Measurements from ENCODE around the gene ATG16L2. TPM values are rescaled to one million over a fixed set of nuclear protein-coding genes. Genes with fewer than 3 reads are reported as not detected.
"Not testable (repeated sequence)": the region's sequence is repeated elsewhere in the genome, so short reads cannot be mapped to it uniquely, and the experiment has no call there.

The ATG16L2 gene
- polyA plus RNA-seq, 1 donor from 2014 or later, result 32.1 TPM

- H3K27me3 Mint-ChIP-seq, result no peaks in the 10 kb centered on the region
- H3K27ac Mint-ChIP-seq, result no peak overlapping the region
- peaks cover 1% of the 10 kb centered on the region for H3K36me3 Mint-ChIP-seq
- no peaks in the 10 kb centered on the region for H3K9me3 Mint-ChIP-seq
- peaks cover 11 to 17% (median 16%) of the 10 kb centered on the region in 3 donors for H3K4me1 Mint-ChIP-seq
- peak overlapping the region in 1 of 4 donors; percentile 79 for H3K4me3 Mint-ChIP-seq
Measured at GRCh38 chr11:72807021-72807693, 7.1 kb upstream of the ATG16L2 start.

- Mint-ChIP-seq H3K4me3 (peak overlapping the region in 2 of 4 donors; percentile 57 to 79), H3K4me1 (peaks cover 13 to 21% (median 20%) of the 10 kb centered on the region in 3 donors), H3K36me3 (peaks cover 1% of the 10 kb centered on the region), H3K27ac (peak overlapping the region in 1 of 3 donors; percentile 90), H3K27me3 (no peaks in the 10 kb centered on the region), H3K9me3 (no peaks in the 10 kb centered on the region)
Measured at GRCh38 chr11:72807792-72808191, 6.4 kb upstream of the ATG16L2 start.

GRCh38 chr11:72808331-72808798, 5.8 kb upstream of the ATG16L2 start:
- H3K9me3 Mint-ChIP-seq, result no peaks in the 10 kb centered on the region
- peaks cover 1% of the 10 kb centered on the region for H3K36me3 Mint-ChIP-seq
- peak overlapping the region in 1 of 3 donors; percentile 90 for H3K27ac Mint-ChIP-seq
- no peaks in the 10 kb centered on the region for H3K27me3 Mint-ChIP-seq
- peak overlapping the region in 1 of 4 donors; percentile 79 for H3K4me3 Mint-ChIP-seq
- peaks cover 19 to 27% (median 26%) of the 10 kb centered on the region in 3 donors for H3K4me1 Mint-ChIP-seq

- H3K4me1 Mint-ChIP-seq, result peaks cover 30 to 32% (median 31%) of the 10 kb centered on the region in 3 donors
- not testable (repeated sequence) for H3K27ac Mint-ChIP-seq
Measured at GRCh38 chr11:72811686-72812085, 2.5 kb upstream of the ATG16L2 start.

GRCh38 chr11:72812604-72812966, 1.6 kb upstream of the ATG16L2 start:
- H3K27ac Mint-ChIP-seq, result peak overlapping the region; percentile 94 to 100 (median 99)

More at GRCh38 chr11:72811686-72812085, 2.5 kb upstream of the ATG16L2 start:
- H3K27me3 Mint-ChIP-seq, H3K36me3 Mint-ChIP-seq, H3K9me3 Mint-ChIP-seq: not testable (repeated sequence)
- peak overlapping the region in 2 of 4 donors; percentile 52 to 68 for H3K4me3 Mint-ChIP-seq

GRCh38 chr11:72812967-72813739, 1.1 kb upstream of the ATG16L2 start:
- H3K36me3 Mint-ChIP-seq, result peaks cover 1% of the 10 kb centered on the region
- peaks cover 26 to 35% (median 27%) of the 10 kb centered on the region in 3 donors for H3K4me1 Mint-ChIP-seq
- H3K9me3 Mint-ChIP-seq, result no peaks in the 10 kb centered on the region
- no peaks in the 10 kb centered on the region for H3K27me3 Mint-ChIP-seq
- H3K27ac Mint-ChIP-seq, result peak overlapping the region; percentile 94 to 100 (median 99)
- peak overlapping the region; percentile 90 to 100 (median 98) for H3K4me3 Mint-ChIP-seq

More at GRCh38 chr11:72812604-72812966, 1.6 kb upstream of the ATG16L2 start:
- no peaks in the 10 kb centered on the region for H3K9me3 Mint-ChIP-seq
- peaks cover 1% of the 10 kb centered on the region for H3K36me3 Mint-ChIP-seq
- peaks cover 29 to 35% (median 30%) of the 10 kb centered on the region in 3 donors for H3K4me1 Mint-ChIP-seq
- H3K4me3 Mint-ChIP-seq, result peak overlapping the region; percentile 90 to 100 (median 98)
- no peaks in the 10 kb centered on the region for H3K27me3 Mint-ChIP-seq

- Mint-ChIP-seq H3K4me1 (peaks cover 26 to 33% (median 28%) of the 10 kb centered on the region in 3 donors), H3K9me3 (no peaks in the 10 kb centered on the region), H3K36me3 (peaks cover 3% of the 10 kb centered on the region), H3K4me3 (peak overlapping the region; percentile 90 to 100 (median 98)), H3K27me3 (no peaks in the 10 kb centered on the region), H3K27ac (peak overlapping the region; percentile 94 to 100 (median 99))
Measured at GRCh38 chr11:72813740-72814285, 398 bp upstream of the ATG16L2 start.

- Mint-ChIP-seq H3K4me1 (peaks cover 28 to 33% (median 29%) of the 10 kb centered on the region in 3 donors), H3K36me3 (peaks cover 1% of the 10 kb centered on the region), H3K9me3 (no peaks in the 10 kb centered on the region), H3K4me3 (peak overlapping the region; percentile 99 to 100 (median 99)), H3K27ac (peak overlapping the region; percentile 94 to 100 (median 98)), H3K27me3 (no peaks in the 10 kb centered on the region)
Measured at GRCh38 chr11:72815110-72815618, 953 bp downstream of the ATG16L2 start.

GRCh38 chr11:72816404-72816990, 2.3 kb downstream of the ATG16L2 start:
- H3K27ac Mint-ChIP-seq, result peak overlapping the region; percentile 94 to 100 (median 98)
- peak overlapping the region; percentile 99 to 100 (median 99) for H3K4me3 Mint-ChIP-seq
- H3K27me3 Mint-ChIP-seq, result no peaks in the 10 kb centered on the region
- H3K36me3 Mint-ChIP-seq, result peaks cover 1% of the 10 kb centered on the region
- no peaks in the 10 kb centered on the region for H3K9me3 Mint-ChIP-seq
- H3K4me1 Mint-ChIP-seq, result peaks cover 27 to 34% (median 34%) of the 10 kb centered on the region in 3 donors

GRCh38 chr11:72817966-72818365, 3.8 kb downstream of the ATG16L2 start:
- Mint-ChIP-seq H3K4me3 (peak overlapping the region; percentile 44 to 85 (median 66)), H3K36me3 (peaks cover 1% of the 10 kb centered on the region), H3K9me3 (no peaks in the 10 kb centered on the region), H3K27me3 (no peaks in the 10 kb centered on the region), H3K4me1 (peaks cover 26 to 31% (median 28%) of the 10 kb centered on the region in 3 donors), H3K27ac (peak overlapping the region in 2 of 3 donors; percentile 88 to 90)

GRCh38 chr11:72818971-72819370, 4.8 kb downstream of the ATG16L2 start:
- Mint-ChIP-seq H3K27me3 (no peaks in the 10 kb centered on the region), H3K4me3 (peak overlapping the region in 1 of 4 donors; percentile 85), H3K27ac (peak overlapping the region; percentile 33 to 88 (median 63)), H3K4me1 (peaks cover 21 to 28% (median 22%) of the 10 kb centered on the region in 3 donors), H3K9me3 (no peaks in the 10 kb centered on the region), H3K36me3 (peaks cover 1% of the 10 kb centered on the region)

GRCh38 chr11:72820439-72821139, 6.4 kb downstream of the ATG16L2 start:
- peaks cover 3% of the 10 kb centered on the region for H3K36me3 Mint-ChIP-seq
- H3K27ac Mint-ChIP-seq, result peak overlapping the region; percentile 41 to 82 (median 46)
- no peaks in the 10 kb centered on the region for H3K27me3 Mint-ChIP-seq

GRCh38 chr11:72821221-72821919, 7.2 kb downstream of the ATG16L2 start:
- Mint-ChIP-seq H3K27me3 (no peaks in the 10 kb centered on the region), H3K9me3 (no peaks in the 10 kb centered on the region), H3K4me3 (peak overlapping the region in 3 of 4 donors; percentile 38 to 82 (median 65)), H3K36me3 (peaks cover 3% of the 10 kb centered on the region), H3K27ac (peak overlapping the region; percentile 13 to 82 (median 46)), H3K4me1 (peaks cover 23 to 25% (median 23%) of the 10 kb centered on the region in 3 donors)

More at GRCh38 chr11:72820439-72821139, 6.4 kb downstream of the ATG16L2 start:
- peaks cover 23 to 27% (median 26%) of the 10 kb centered on the region in 3 donors for H3K4me1 Mint-ChIP-seq
- H3K4me3 Mint-ChIP-seq, result peak overlapping the region; percentile 16 to 80 (median 54)
- no peaks in the 10 kb centered on the region for H3K9me3 Mint-ChIP-seq
